Measurements from ENCODE around the gene THG1L.

THG1L gene

DNA sequence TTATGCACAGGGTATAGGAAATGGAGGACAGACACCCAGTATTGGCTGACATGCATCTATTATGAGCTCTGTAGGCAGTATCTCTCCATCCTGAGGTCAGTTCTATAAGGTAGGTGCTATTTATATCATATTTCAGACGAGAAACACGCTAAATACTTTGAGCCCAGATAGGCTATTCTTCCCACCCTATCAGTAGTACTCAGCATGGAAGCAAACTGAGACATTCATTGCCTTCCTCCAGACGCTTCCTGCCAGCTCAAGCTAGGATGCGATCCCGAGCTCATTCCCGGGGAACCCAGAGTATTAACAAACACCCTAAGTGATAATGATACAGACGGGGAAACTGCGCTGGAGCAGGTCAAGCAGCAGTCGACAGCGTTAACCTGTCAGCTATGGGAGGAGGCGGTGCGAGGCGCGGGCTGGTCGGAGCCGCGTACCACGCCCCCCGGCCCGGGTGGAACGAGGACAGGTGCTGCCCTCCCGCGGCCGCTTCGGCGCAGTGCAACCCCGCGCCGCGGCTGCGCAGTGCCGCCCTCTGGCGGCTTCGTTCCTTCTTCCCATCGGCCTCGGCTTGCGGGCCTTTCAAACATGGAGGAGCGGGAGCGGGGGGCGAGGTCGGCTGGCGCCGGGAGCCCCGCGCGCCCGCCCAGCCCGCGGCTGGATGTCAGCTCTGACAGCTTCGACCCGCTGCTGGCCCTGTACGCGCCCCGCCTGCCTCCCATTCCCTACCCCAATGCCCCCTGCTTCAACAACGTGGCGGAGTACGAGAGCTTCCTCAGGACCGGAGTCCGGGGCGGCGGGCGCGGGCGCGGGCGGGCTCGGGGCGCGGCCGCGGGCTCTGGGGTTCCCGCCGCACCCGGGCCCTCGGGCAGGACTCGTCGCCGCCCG, 12.2 kb downstream of the THG1L start, which contains the start of gene LSM11:
LSM11 (plus strand) TSS at position 550 of the 888 bp plus-strand sequence; CDS start at position 589, 39 bp downstream.
- DNase-seq (ENCODE audit: insufficient read length, low spot score) = peak; percentile 89
- TF ChIP-seq SPI1 (IDR thresholded peaks at IDR 0.05; ENCODE audit: low read depth, low read length) = no peak
- 0 out of 2 replicates have a peak, but pooled peaks have one; percentile 14 for TF ChIP-seq TAF1 (IDR thresholded peaks at IDR 0.05; ENCODE audit: low read depth, low read length)
- TF ChIP-seq PAX5 (IDR thresholded peaks at IDR 0.05; ENCODE audit: insufficient read depth, low read length, severe bottlenecking) = peak; percentile 62
- 0 out of 2 replicates have a peak, but pooled peaks have one; percentile 33 for TF ChIP-seq POLR2A (IDR thresholded peaks at IDR 0.05; ENCODE audit: low read depth, low read length)
- peak; percentile 98 for FAIRE-seq

GRCh38 chr5:157744051-157745011, 13.1 kb downstream of the THG1L start:
- FAIRE-seq (peak; percentile 51), DNase-seq (ENCODE audit: insufficient read length, low spot score) (peak; percentile 34)
- TF ChIP-seq POLR2AphosphoS5 (IDR thresholded peaks at IDR 0.05; ENCODE audit: low read depth, low read length) = no peak
- TF ChIP-seq TAF1 (IDR thresholded peaks at IDR 0.05; ENCODE audit: low read depth, low read length) = no peak
- no peak for TF ChIP-seq PAX5 (IDR thresholded peaks at IDR 0.05; ENCODE audit: insufficient read depth, low read length, severe bottlenecking)
- no peak for TF ChIP-seq POU2F2 (IDR thresholded peaks at IDR 0.05; ENCODE audit: low read depth, low read length)
- no peak for TF ChIP-seq POLR2A (IDR thresholded peaks at IDR 0.05; ENCODE audit: low read depth, low read length)
- TF ChIP-seq SPI1 (IDR thresholded peaks at IDR 0.05; ENCODE audit: low read depth, low read length) = no peak

- FAIRE-seq (no peak), DNase-seq (ENCODE audit: insufficient read length, low spot score) (no peak)
- TF ChIP-seq SPI1 (IDR thresholded peaks at IDR 0.05; ENCODE audit: low read depth, low read length) (no peak), POU2F2 (IDR thresholded peaks at IDR 0.05; ENCODE audit: low read depth, low read length) (no peak), POLR2A (IDR thresholded peaks at IDR 0.05; ENCODE audit: low read depth, low read length) (no peak), POLR2AphosphoS5 (IDR thresholded peaks at IDR 0.05; ENCODE audit: low read depth, low read length) (no peak), PAX5 (IDR thresholded peaks at IDR 0.05; ENCODE audit: insufficient read depth, low read length, severe bottlenecking) (no peak), TAF1 (IDR thresholded peaks at IDR 0.05; ENCODE audit: low read depth, low read length) (no peak)
Measured at GRCh38 chr5:157745041-157745456, 13.8 kb downstream of the THG1L start.

GRCh38 chr5:157747173-157747740, 16.0 kb downstream of the THG1L start:
- no peak for TF ChIP-seq SPI1 (IDR thresholded peaks at IDR 0.05; ENCODE audit: low read depth, low read length)
- TF ChIP-seq POLR2A (IDR thresholded peaks at IDR 0.05; ENCODE audit: low read depth, low read length) = no peak
- no peak for TF ChIP-seq POLR2AphosphoS5 (IDR thresholded peaks at IDR 0.05; ENCODE audit: low read depth, low read length)
- TF ChIP-seq PAX5 (IDR thresholded peaks at IDR 0.05; ENCODE audit: insufficient read depth, low read length, severe bottlenecking) = no peak
- TF ChIP-seq TAF1 (IDR thresholded peaks at IDR 0.05; ENCODE audit: low read depth, low read length) = no peak
- TF ChIP-seq POU2F2 (IDR thresholded peaks at IDR 0.05; ENCODE audit: low read depth, low read length) = no peak
- DNase-seq (ENCODE audit: insufficient read length, low spot score) = no peak
- FAIRE-seq = peak; percentile 13

DNA sequence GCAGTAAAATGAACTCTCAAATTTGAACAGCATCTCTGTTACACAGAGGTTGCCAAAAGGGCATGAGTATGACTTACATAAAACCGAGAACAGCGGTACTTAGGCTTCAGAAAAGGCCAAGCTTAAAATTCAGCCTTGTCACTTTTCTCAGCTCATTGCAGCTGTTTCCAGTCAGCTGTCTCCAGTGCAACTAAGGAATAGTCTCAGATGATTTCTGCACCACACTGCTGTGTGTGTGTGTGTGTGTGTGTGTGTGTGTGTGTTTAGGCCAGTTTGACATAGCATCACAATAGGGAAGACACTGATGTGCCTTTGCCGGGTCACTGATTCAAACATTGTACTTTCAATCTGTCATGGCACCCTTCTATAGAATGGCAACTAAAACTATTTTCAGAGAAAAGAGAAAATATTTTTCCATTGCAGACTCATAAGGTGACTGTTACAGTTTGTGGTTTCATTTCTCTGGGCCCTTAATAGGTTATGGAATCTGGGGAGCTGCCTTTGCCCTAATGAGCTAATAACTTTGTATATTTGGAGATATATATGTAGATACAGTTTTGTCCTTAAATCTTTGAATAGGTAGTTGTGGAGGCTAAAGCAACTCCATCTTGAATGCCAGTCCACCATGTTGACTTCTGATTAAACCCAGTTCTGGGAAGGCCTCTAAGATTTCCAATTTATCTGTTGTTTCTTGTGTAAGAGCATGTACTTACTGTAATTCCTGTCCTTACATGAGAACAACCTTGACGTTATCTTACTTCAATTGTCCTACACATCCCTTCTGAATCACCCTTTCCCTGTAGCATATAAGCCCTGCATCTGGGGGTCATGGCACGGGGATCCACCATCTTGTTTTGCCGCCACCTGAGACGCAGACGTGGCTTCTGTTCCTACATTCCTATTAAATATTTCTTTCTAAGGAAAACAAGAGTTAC, 16.8 kb downstream of the THG1L start:
- DNase-seq (ENCODE audit: insufficient read length, low spot score) (no peak), FAIRE-seq (no peak)
- no peak for TF ChIP-seq SPI1 (IDR thresholded peaks at IDR 0.05; ENCODE audit: low read depth, low read length)
- no peak for TF ChIP-seq POLR2A (IDR thresholded peaks at IDR 0.05; ENCODE audit: low read depth, low read length)
- no peak for TF ChIP-seq TAF1 (IDR thresholded peaks at IDR 0.05; ENCODE audit: low read depth, low read length)
- TF ChIP-seq PAX5 (IDR thresholded peaks at IDR 0.05; ENCODE audit: insufficient read depth, low read length, severe bottlenecking) = no peak
- TF ChIP-seq POLR2AphosphoS5 (IDR thresholded peaks at IDR 0.05; ENCODE audit: low read depth, low read length) = no peak
- TF ChIP-seq POU2F2 (IDR thresholded peaks at IDR 0.05; ENCODE audit: low read depth, low read length) = no peak

DNA sequence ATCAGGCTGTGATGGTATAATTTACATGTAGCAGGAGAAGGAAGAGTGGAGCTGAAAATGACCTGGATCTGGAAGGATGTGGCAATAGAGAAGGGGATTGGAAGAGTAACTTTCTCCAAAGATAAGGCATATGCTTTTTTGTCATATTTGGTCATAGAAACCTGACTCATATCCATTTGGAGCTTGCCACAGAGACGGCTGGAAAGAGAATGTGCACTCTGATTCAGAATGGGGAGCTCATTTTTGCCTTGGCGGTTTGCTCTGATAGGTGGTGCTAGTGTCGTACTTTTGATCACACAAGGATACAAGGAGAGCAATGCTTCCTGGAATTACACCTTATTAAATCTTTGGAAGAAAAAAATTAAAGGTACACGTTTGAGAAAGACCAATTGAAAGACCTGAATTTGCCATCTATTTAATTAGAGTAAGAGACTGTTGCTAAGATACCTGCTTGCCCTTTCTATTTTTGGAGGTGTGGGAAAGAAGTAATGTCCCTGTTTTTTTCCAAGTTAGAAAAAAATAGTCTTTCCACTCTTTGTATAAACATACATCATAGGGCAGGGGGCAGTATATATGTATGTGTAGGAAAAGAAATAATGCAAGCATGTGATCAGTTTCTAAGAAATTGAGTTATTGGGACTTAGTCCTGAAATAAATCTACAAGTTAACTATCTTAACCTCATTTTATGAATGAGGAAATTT, 17.7 kb downstream of the THG1L start:
- DNase-seq (ENCODE audit: insufficient read length, low spot score) (no peak), FAIRE-seq (no peak)
- TF ChIP-seq TAF1 (IDR thresholded peaks at IDR 0.05; ENCODE audit: low read depth, low read length) (no peak), SPI1 (IDR thresholded peaks at IDR 0.05; ENCODE audit: low read depth, low read length) (no peak), POLR2A (IDR thresholded peaks at IDR 0.05; ENCODE audit: low read depth, low read length) (no peak), PAX5 (IDR thresholded peaks at IDR 0.05; ENCODE audit: insufficient read depth, low read length, severe bottlenecking) (no peak), POU2F2 (IDR thresholded peaks at IDR 0.05; ENCODE audit: low read depth, low read length) (no peak), POLR2AphosphoS5 (IDR thresholded peaks at IDR 0.05; ENCODE audit: low read depth, low read length) (no peak)

- no peak for DNase-seq (ENCODE audit: insufficient read length, low spot score)
- no peak for FAIRE-seq
- no peak for TF ChIP-seq TAF1 (IDR thresholded peaks at IDR 0.05; ENCODE audit: low read depth, low read length)
- TF ChIP-seq POLR2AphosphoS5 (IDR thresholded peaks at IDR 0.05; ENCODE audit: low read depth, low read length) = no peak
- TF ChIP-seq POU2F2 (IDR thresholded peaks at IDR 0.05; ENCODE audit: low read depth, low read length) = no peak
- TF ChIP-seq SPI1 (IDR thresholded peaks at IDR 0.05; ENCODE audit: low read depth, low read length) = no peak
- TF ChIP-seq POLR2A (IDR thresholded peaks at IDR 0.05; ENCODE audit: low read depth, low read length) = no peak
- no peak for TF ChIP-seq PAX5 (IDR thresholded peaks at IDR 0.05; ENCODE audit: insufficient read depth, low read length, severe bottlenecking)
Measured at GRCh38 chr5:157749462-157749799, 18.2 kb downstream of the THG1L start.

Data from GM12891 (cell line).